Activated CD8-positive, alpha-beta T cell treated with anti-CD3 and anti-CD28 coated beads, Interleukin-2, amount 10 ng/mL, durations not matched to agents 7 days and 5 days (primary cell): ENCODE data around the gene OR2A42. TPM values are rescaled to one million over a fixed set of nuclear protein-coding genes. Genes with fewer than 3 reads are reported as not detected.
"Not testable (repeated sequence)": the region's sequence is repeated elsewhere in the genome, so short reads cannot be mapped to it uniquely, and the experiment has no call there.

Experiments used
- ATAC-seq: fragments of 150-1000 bp; cut with Tn5 transposase; one replicate; pipeline ENCODE4 v1.10.0; 2021; ENCODE audit warnings: moderate library complexity
- CTCF ChIA-PET: fragments of 350-600 bp; sonication (Branson Sonifier 250); formaldehyde crosslinking; loops from one replicate; lab custom pipeline; 2021; ENCODE audit warnings: antibody characterized with exemption; lab: Charles Lee
- POLR2A ChIA-PET: fragments of 350-600 bp; sonication (Branson Sonifier 250); formaldehyde crosslinking; loops from one replicate; lab custom pipeline; 2021; ENCODE audit warnings: antibody characterized with exemption; lab: Charles Lee
- DNase-seq: peaks from one replicate; pipeline ENCODE4 v3.0.0-alpha.2; 2020
- H3K27ac Mint-ChIP-seq: one replicate; pipeline ENCODE4 v1.8.0; 2021; ENCODE audit warnings: mild to moderate bottlenecking, mixed read lengths
- H3K27me3 Mint-ChIP-seq: one replicate; pipeline ENCODE4 v1.8.0; 2021; ENCODE audit warnings: low read depth, mixed read lengths
- H3K36me3 Mint-ChIP-seq: one replicate; pipeline ENCODE4 v1.8.0; 2021; ENCODE audit warnings: low read depth, mixed read lengths
- H3K4me1 Mint-ChIP-seq: one replicate; pipeline ENCODE4 v1.8.0; 2021; ENCODE audit warnings: low read depth, mixed read lengths
- H3K4me3 Mint-ChIP-seq: one replicate; pipeline ENCODE4 v1.8.0; 2021; ENCODE audit warnings: mild to moderate bottlenecking, mixed read lengths
- H3K9me3 Mint-ChIP-seq: one replicate; pipeline ENCODE4 v1.8.0; 2022; ENCODE audit warnings: mixed read lengths; ENCODE audit not compliant: insufficient read depth
- total RNA-seq, 2 experiments: library from RNA; stranded (reverse); gene quantifications; one replicate each; pipeline ENCODE4 v1.2.3, GENCODE V29; 2021

The OR2A42 gene
- total RNA-seq, 2 experiments from 2014 or later: not detected

GRCh38 chr7:144218581-144218980, 20.8 kb downstream of the OR2A42 start:
- CTCF ChIA-PET: not testable (repeated sequence)

GRCh38 chr7:144217200-144217599, 22.2 kb downstream of the OR2A42 start:
- H3K27me3 Mint-ChIP-seq, H3K27ac Mint-ChIP-seq, POLR2A ChIA-PET, H3K4me1 Mint-ChIP-seq, ATAC-seq, CTCF ChIA-PET, DNase-seq, H3K4me3 Mint-ChIP-seq, H3K9me3 Mint-ChIP-seq, H3K36me3 Mint-ChIP-seq: not testable (repeated sequence)

More at GRCh38 chr7:144218581-144218980, 20.8 kb downstream of the OR2A42 start:
- H3K4me1 Mint-ChIP-seq, H3K27me3 Mint-ChIP-seq, H3K4me3 Mint-ChIP-seq, H3K9me3 Mint-ChIP-seq, H3K27ac Mint-ChIP-seq, DNase-seq, H3K36me3 Mint-ChIP-seq, POLR2A ChIA-PET: not testable (repeated sequence)
- ATAC-seq: peak; percentile 15

- H3K4me3 Mint-ChIP-seq, POLR2A ChIA-PET, ATAC-seq: not testable (repeated sequence)
These were observed 34.1 kb downstream of the OR2A42 start for GRCh38 chr7:144205306-144205705.

GRCh38 chr7:144203086-144203485, 36.3 kb downstream of the OR2A42 start:
- H3K27ac Mint-ChIP-seq, POLR2A ChIA-PET, CTCF ChIA-PET, DNase-seq, H3K36me3 Mint-ChIP-seq, H3K4me1 Mint-ChIP-seq, H3K27me3 Mint-ChIP-seq, H3K9me3 Mint-ChIP-seq, H3K4me3 Mint-ChIP-seq, ATAC-seq: not testable (repeated sequence)

More at GRCh38 chr7:144205306-144205705, 34.1 kb downstream of the OR2A42 start:
- H3K27ac Mint-ChIP-seq, H3K36me3 Mint-ChIP-seq, H3K9me3 Mint-ChIP-seq, H3K27me3 Mint-ChIP-seq, CTCF ChIA-PET, H3K4me1 Mint-ChIP-seq, DNase-seq: not testable (repeated sequence)

GRCh38 chr7:144201978-144202377, 37.4 kb downstream of the OR2A42 start:
- CTCF ChIA-PET, POLR2A ChIA-PET, H3K4me1 Mint-ChIP-seq, H3K27ac Mint-ChIP-seq, H3K9me3 Mint-ChIP-seq, H3K4me3 Mint-ChIP-seq, DNase-seq, H3K36me3 Mint-ChIP-seq, H3K27me3 Mint-ChIP-seq: not testable (repeated sequence)
- peak; percentile 83 for ATAC-seq

GRCh38 chr7:144198934-144199333, 40.5 kb downstream of the OR2A42 start:
- H3K4me3 Mint-ChIP-seq: not testable (repeated sequence)

GRCh38 chr7:144195212-144195872, 44.1 kb downstream of the OR2A42 start, which contains the start of gene ARHGEF35:
Gene ARHGEF35, minus strand, starts transcription at chr7:144195833. Its CDS starts 7,450 bp downstream, at chr7:144188383.
- ATAC-seq: peak; percentile 79
- POLR2A ChIA-PET, DNase-seq, H3K4me1 Mint-ChIP-seq, H3K9me3 Mint-ChIP-seq, CTCF ChIA-PET, H3K27me3 Mint-ChIP-seq, H3K36me3 Mint-ChIP-seq: not testable (repeated sequence)
- Mint-ChIP-seq H3K27ac (peak within 1 kb of the TSS; percentile 49), H3K4me3 (peak within 1 kb of the TSS; percentile 52)

More at GRCh38 chr7:144198934-144199333, 40.5 kb downstream of the OR2A42 start:
- H3K9me3 Mint-ChIP-seq, ATAC-seq, CTCF ChIA-PET, H3K27ac Mint-ChIP-seq, DNase-seq, H3K4me1 Mint-ChIP-seq, H3K27me3 Mint-ChIP-seq, POLR2A ChIA-PET, H3K36me3 Mint-ChIP-seq: not testable (repeated sequence)

GRCh38 chr7:144194453-144194852, 45.0 kb downstream of the OR2A42 start:
- H3K27ac Mint-ChIP-seq, H3K9me3 Mint-ChIP-seq, H3K4me1 Mint-ChIP-seq, DNase-seq, CTCF ChIA-PET, H3K4me3 Mint-ChIP-seq, H3K27me3 Mint-ChIP-seq, ATAC-seq, H3K36me3 Mint-ChIP-seq, POLR2A ChIA-PET: not testable (repeated sequence)

GRCh38 chr7:144193782-144194181, 45.6 kb downstream of the OR2A42 start:
- H3K4me3 Mint-ChIP-seq: not testable (repeated sequence)

GRCh38 chr7:144188578-144189171, 50.7 kb downstream of the OR2A42 start:
- H3K27me3 Mint-ChIP-seq, H3K9me3 Mint-ChIP-seq, H3K4me3 Mint-ChIP-seq, CTCF ChIA-PET, H3K36me3 Mint-ChIP-seq, H3K4me1 Mint-ChIP-seq, DNase-seq, H3K27ac Mint-ChIP-seq, POLR2A ChIA-PET: not testable (repeated sequence)
- ATAC-seq: peak; percentile 60

More at GRCh38 chr7:144193782-144194181, 45.6 kb downstream of the OR2A42 start:
- H3K27ac Mint-ChIP-seq, POLR2A ChIA-PET, H3K27me3 Mint-ChIP-seq, H3K4me1 Mint-ChIP-seq, ATAC-seq, H3K36me3 Mint-ChIP-seq, DNase-seq, CTCF ChIA-PET, H3K9me3 Mint-ChIP-seq: not testable (repeated sequence)

GRCh38 chr7:144187848-144188247, 51.6 kb downstream of the OR2A42 start:
- POLR2A ChIA-PET, ATAC-seq, H3K27me3 Mint-ChIP-seq, H3K4me3 Mint-ChIP-seq, H3K4me1 Mint-ChIP-seq, CTCF ChIA-PET, DNase-seq, H3K36me3 Mint-ChIP-seq, H3K27ac Mint-ChIP-seq, H3K9me3 Mint-ChIP-seq: not testable (repeated sequence)

GRCh38 chr7:144183166-144183565, 56.2 kb downstream of the OR2A42 start, which contains the start of gene CTAGE4:
Gene CTAGE4, plus strand, starts transcription at chr7:144183466. Its CDS starts 38 bp downstream, at chr7:144183504.
- H3K4me1 Mint-ChIP-seq, H3K36me3 Mint-ChIP-seq, CTCF ChIA-PET, DNase-seq, H3K9me3 Mint-ChIP-seq, H3K27me3 Mint-ChIP-seq, ATAC-seq, H3K4me3 Mint-ChIP-seq, POLR2A ChIA-PET, H3K27ac Mint-ChIP-seq: not testable (repeated sequence)
